Measurements from ENCODE around the gene CDYL.

DNA sequence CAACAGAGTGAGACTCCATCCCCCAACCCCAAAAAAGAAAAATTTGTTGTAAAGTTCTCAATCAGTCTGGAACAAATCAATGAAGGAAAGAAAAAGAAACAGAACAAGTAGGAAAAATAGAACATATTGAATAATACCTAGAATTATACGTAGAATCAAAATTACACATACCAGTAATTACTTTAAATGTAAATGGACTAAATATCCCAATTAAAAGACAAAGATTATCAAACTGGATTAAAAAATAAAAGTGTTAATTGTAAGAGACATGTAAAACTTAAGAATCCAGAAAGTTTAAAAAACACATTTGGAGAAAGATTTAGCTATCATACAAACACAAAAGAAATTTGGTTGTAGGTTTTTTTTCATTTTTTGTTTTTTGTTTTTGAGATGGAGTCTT, 12.3 kb upstream of the CDYL start:
- no peak for TF ChIP-seq POLR2A (IDR thresholded peaks at IDR 0.05)
- TF ChIP-seq, protein P1, sequence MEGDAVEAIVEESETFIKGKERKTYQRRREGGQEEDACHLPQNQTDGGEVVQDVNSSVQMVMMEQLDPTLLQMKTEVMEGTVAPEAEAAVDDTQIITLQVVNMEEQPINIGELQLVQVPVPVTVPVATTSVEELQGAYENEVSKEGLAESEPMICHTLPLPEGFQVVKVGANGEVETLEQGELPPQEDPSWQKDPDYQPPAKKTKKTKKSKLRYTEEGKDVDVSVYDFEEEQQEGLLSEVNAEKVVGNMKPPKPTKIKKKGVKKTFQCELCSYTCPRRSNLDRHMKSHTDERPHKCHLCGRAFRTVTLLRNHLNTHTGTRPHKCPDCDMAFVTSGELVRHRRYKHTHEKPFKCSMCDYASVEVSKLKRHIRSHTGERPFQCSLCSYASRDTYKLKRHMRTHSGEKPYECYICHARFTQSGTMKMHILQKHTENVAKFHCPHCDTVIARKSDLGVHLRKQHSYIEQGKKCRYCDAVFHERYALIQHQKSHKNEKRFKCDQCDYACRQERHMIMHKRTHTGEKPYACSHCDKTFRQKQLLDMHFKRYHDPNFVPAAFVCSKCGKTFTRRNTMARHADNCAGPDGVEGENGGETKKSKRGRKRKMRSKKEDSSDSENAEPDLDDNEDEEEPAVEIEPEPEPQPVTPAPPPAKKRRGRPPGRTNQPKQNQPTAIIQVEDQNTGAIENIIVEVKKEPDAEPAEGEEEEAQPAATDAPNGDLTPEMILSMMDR (IDR thresholded peaks at IDR 0.05): no peak

Measured in heart left ventricle (tissue), 13 donors.